Myocyte (in vitro differentiated cells): Measurements from ENCODE around the gene CXCL6. TPM values are rescaled to one million over a fixed set of nuclear protein-coding genes. Genes with fewer than 3 reads are reported as not detected.

Experiments
- DNase-seq: peaks from one replicate; pipeline ENCODE4 v3.0.0-alpha.2; 2012; ENCODE audit warnings: low read depth
- total RNA-seq: library from RNA; depleted of rRNA; stranded (reverse); fragments of >200 nt; gene quantifications from 2 replicates; pipeline ENCODE4 v1.2.3, GENCODE V29; 2014

The CXCL6 gene
- total RNA-seq, 1 donor from 2014 or later, result not detected

- DNase-seq, result no peak
Observed at GRCh38 chr4:73842696-73843095, 6.2 kb downstream of the CXCL6 start.

GRCh38 chr4:73843369-73843768, 6.9 kb downstream of the CXCL6 start:
- DNase-seq, result no peak

DNA sequence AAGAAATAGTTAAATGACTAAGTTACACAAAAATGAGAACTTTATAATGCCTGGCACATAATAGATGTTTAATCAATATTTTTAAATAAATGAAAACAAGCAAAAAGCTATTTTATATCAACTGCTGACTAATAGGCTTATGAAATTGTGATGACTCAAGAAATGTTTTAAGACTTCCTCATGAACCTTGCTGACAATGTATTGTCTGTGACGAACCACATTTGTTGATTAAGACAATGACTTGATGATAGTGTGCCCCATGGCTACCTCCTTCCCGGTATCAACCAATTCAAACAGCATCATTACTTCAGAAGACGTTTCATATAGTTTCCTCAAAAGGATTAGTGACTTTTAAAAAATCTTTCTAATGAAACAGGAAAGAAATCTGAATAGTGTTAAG, 7.9 kb downstream of the CXCL6 start:
- DNase-seq, result no peak

DNA sequence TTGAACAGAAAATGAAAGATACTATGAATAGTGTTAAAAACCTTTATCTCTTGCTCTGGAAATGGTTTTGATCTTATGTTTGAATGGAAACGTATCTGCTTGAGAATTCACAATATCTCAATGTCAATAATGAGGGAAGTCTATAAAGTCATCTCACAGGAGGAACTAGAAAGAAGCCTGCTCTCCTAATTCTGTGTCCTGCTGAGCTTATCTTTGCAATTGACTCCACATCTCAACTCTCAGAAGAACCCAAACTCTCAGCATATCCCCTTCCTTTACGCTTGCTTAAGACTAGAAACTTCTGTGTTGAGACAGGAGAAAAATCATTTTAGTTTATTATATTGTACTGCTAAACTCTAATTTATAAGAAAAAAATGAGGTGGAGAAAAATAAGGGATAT, 8.3 kb downstream of the CXCL6 start:
- no peak for DNase-seq

GRCh38 chr4:73847526-73848182, 11.2 kb downstream of the CXCL6 start:
- no peak for DNase-seq

DNA sequence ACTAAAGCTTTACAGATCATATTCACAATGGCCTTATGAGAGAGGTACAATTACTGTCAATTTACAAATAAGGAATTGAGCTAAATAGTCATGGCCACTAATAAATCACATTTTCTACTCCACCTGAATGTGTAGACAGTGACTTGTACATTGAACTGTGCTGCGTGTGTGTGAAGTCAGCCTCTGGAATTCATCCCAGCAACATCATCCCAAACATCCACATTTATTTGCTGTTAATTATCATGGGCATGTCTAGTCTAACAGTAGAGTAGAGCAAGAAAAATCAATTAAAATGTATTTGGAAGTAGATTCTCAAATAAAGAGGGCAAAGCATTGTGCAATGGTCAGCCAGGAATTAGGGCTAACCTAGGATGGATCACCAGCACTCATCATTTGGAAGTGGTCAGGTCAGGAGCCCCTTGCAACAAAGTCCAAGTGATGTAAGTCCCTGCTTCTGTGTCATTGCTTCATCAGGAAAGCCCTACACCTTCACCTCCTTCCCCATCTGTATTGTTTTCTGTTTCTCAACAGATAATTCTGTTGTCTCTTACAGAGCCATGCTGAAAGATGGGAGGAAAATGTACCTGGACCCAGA, 11.8 kb downstream of the CXCL6 start:
- DNase-seq, result no peak

DNA sequence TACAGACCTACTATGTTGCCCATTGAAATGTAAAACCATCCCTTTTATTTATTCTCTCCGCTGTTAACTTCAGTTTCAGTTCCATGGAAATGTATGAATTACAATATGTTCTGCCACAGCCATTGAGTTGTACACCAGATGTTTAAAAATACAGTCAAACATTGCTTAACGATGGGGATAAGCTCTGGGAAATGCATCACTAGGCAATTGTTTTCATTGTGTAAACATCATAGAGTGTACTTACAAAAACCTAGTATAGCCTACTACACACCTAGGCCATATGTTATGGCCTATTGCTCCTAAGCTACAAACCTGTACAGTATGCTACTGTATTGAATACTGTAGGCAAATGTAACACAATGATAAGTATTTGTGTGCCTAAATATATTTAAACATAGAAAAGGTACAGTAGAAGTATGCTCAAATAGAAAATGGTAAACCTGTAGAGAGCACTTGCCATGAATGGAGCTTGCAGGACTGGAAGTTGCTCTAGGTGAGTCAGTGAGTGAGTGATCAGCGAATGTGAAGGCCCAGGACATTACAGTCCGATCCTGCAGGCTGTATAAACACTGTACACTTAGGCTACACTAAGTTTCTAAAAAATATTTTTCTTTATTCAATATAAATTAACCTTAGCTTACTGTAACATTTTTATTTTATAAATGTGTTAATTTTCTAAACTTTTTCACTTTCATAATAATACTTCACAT, 13.9 kb downstream of the CXCL6 start:
- no peak for DNase-seq

DNA sequence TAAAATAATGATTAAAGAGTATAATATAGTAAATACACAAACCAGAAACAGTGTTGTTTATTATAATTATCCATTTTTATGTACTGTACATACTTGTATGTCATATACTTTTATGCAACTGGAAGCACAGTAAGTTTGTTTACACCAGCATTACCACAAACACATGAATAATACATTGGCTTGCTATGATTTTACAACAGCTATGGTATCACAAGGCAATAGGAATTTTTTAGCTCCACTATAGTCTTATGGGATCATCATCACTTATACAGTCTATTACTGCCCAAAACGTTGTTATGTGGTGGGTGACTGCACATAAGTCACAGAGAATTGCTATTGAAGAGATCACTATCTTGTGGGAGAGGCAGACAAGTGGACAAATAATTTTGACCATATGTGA, 14.8 kb downstream of the CXCL6 start:
- no peak for DNase-seq

GRCh38 chr4:73852771-73853170, 16.3 kb downstream of the CXCL6 start:
- DNase-seq, result no peak

DNA sequence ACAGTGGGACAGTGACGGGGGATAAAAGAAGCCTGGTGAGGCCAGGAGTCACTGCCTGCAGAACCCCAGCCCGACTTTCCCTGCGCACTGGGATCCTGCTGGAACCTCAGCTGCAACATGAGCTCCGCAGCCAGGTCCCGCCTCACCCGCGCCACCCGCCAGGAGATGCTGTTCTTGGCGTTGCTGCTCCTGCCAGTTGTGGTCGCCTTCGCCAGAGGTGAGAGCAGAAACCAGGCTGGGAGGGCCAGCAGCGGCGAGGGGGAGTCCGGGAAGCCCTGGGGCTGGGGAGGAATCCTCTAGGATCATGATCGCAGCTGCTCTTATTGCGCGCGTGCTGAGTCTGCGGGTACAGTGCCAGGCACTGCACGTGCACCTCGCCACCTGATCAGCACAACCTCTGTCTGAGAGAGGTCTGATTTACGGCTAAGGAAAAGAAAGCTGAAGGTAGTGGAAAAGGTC, 16.8 kb downstream of the CXCL6 start, which contains the start of gene PF4V1:
Gene PF4V1 (plus strand): TSS at position 51 of the 459 bp plus-strand sequence. CDS start 67 bp downstream, at position 118.
- DNase-seq, result no peak

DNA sequence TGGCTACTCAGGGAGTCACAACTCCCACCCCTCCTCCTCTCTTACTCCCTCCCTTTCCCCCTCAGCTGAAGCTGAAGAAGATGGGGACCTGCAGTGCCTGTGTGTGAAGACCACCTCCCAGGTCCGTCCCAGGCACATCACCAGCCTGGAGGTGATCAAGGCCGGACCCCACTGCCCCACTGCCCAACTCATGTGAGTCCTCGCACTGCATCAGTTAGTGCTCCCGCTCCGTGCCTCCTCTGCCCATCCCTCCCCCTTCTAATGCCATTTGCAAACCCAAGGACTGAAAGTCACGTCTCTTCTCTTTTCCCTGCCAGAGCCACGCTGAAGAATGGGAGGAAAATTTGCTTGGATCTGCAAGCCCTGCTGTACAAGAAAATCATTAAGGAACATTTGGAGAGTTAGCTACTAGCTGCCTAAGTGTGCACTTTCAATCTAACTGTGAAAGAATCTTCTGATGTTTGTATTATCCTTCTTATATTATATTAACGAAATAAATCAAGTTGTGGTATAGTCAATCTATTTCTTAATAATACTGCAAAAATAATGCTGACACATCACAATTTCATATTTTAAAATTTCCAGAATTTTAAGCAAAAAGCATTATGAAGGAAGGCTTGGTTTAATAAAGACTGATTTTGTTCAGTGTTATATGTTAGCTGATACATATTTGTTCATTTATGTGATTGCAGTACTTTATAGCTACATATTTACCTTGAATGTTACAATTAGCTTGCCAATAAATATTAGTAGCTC, 17.4 kb downstream of the CXCL6 start:
- DNase-seq, result no peak

DNA sequence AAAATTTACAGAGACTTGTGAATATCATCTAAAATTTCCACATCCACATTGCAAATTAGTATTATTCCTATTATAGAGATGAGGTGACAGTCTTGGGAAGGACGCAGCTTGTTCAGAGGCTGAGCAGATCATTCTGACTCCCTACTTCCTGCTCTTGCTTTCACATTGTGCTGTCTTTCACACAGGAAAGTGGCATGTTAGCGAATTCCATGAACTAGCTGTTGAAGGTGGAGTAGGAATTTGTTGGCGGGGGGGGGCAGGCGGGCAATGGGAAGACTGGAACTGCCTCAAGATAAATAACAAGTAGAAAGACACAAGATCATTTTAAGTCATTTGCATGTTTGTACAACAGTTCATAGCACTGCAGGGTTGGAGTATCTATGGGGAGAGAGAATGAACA, 18.9 kb downstream of the CXCL6 start:
- DNase-seq, result no peak

GRCh38 chr4:73856518-73856917, 20.0 kb downstream of the CXCL6 start:
- DNase-seq, result peak; percentile 39

- DNase-seq, result peak; percentile 32
Observed at GRCh38 chr4:73859614-73860088, 23.2 kb downstream of the CXCL6 start.

DNA sequence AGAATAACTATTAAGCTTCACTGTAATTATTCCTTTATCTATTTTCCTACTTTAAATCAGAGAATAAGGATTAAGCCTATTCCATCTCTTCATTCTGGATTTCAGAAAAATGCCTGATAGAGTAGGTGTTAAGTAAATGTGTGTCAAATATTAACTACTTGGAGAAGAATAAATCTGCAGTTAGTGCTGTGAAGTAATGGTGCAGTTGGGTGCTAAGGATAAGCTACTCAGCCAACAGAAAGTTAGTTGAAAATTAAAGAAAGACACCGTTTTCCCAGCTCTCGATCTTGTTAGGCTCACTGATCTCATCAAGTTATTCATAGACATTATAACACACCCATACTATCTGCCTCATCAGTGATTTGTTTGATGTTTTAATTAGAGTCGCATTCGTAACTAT, 23.7 kb downstream of the CXCL6 start:
- DNase-seq, result no peak

DNA sequence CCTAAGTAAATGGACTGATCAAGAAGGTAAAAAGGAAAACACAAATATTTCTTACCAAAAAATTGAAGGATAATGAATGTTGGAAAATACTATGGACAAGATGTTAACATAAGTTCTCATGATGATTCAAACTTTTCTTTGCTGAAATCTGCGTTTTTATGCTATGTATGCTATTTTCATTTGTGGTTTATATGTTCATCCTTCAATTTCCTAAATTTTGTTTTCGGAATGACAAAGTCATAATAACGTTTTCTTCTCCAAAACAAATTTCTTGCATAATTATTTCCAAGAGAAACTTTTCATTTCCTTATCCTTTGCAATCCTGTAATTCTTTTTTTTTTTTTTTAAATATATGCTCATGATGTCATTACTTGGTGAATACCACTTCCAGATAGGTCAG, 24.4 kb downstream of the CXCL6 start:
- no peak for DNase-seq

DNA sequence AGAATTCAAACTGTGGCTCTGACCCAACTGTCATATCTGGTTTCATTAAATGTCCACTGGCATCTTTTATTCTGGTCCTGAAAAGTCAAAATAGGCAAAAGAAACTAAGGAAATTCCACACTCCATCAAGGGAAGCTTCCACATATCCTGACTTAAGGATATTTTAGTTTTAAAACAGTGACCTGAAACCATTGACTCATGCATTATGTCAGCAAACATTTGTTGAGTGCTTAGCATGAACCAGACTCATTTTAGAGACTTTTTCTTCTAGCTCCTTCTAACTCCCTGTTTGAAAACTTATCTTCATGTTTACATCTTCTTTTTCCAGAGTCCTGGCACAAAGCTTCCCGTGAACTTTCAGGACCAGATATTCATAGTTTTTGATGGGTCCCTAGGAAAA, 25.8 kb downstream of the CXCL6 start:
- no peak for DNase-seq

DNA sequence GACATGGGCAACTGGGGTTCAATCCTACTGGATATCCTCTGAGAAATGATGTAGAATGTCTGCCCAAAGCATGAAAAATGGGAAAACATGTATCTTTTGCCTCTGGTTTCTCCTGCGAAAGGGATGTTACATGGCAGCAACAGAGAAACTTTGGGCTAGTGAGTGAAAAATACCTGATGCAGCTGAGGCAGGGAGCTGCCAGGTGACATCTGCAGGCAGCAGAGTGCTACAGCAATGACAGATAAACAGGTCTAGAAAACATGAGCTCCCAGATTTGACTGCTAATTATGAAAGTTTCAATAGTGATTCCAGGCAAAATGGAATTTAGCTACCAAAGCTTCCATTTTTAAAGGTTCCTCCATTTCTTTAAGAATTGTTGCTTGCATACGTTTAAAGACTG, 27.9 kb downstream of the CXCL6 start:
- no peak for DNase-seq

DNA sequence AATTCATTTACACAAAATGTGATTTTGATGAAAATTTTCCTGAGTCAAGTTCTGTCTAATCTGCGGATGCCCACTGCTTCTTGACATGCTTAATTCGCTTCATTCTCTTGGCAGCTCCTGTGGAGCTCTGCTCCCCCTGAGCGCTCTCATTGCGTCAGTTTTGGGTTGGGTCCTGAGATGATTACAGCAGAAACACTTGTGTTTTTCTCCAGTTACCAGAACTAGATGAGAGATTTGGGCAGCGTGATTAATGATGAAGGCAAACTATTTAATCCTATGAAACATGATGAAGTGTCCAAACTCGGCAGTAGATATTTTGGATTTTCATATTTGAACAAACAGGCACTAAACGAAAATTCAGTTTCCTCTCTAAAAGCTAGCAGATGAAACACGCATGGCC, 28.5 kb downstream of the CXCL6 start:
- no peak for DNase-seq

DNA sequence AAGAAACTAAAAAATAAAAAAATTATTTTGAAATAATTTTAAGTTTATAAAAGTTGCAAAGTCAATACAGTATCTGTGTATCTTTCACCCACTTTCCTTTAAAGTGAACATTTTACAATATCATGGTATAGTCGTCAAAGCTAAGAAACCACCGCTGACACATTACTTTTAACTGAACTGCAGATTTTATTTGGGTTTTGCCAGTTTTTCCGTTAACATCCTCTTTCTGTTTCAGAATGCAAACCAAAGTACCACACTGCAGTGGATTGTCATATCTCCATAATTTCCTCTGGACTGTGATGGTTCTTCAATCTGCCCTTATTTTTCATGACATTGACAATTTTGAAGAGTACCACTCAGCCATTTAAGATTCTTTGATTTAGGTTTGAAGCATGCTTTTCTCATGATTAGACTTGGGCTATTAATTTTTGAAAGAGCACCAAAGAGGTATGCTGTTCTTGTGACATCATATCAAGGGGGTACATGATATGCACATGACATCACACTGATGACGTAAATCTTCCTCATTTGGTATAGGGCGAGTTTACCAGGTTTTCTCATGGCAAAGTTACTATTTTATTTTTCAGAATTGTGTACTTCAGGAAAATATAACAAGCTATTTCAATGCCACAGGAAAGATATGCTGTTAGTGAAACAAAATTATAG, 29.1 kb downstream of the CXCL6 start:
- DNase-seq, result no peak

DNA sequence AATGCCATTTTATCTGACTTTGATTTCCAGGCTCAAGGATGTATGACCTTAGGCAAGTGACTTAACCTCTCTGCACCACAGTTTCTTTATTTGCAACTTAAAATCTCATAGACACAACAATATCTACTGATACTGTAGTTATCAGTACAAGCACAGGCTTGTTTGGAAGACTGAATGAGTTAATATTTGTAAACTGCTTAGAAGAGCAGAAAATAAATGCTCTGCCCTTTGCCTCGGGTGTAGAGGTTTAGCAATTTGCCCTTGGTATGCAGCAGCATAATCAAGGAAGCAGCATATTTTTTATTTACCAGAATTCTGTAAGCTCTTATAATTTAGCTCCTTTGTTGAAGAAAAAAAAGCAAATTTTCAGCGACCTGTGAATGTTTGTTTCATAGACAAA, 29.8 kb downstream of the CXCL6 start:
- no peak for DNase-seq
